ENCODE measurements around the gene TEC. TPM values are rescaled to one million over a fixed set of nuclear protein-coding genes. Genes with fewer than 3 reads are reported as not detected.

The TEC gene
- total and polyA plus RNA-seq, 2 experiments from 2014 or later = 2.9 to 3.0 TPM

DNA sequence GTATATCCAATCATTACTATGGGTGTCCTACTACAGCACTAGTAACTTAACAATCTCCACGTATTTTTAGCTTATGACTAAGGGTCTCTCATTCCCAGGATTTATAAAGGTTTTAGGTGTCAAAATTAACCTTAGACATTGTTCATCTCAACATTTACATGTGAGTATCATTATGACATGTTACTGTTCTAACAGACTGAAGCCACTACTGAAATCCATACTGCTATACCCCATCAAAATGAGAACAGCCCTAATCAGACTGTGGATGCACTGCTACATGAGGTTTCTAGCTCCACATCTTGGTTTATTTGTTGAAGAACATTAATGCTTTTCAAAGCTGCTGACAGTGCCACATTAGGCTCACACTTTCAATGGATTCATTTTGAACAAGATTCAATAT lies 100.0 kb downstream of the TEC start (continued):
- no peak for TF ChIP-seq ZNF462 (CRISPR knock-in tag; IDR thresholded peaks at IDR 0.05)
- TF ChIP-seq REST (IDR thresholded peaks at IDR 0.05; ENCODE audit: unreplicated experiment) = no peak
- no peak for TF ChIP-seq ZNF331 (CRISPR knock-in tag; IDR thresholded peaks at IDR 0.05; ENCODE audit: low read depth)

DNA sequence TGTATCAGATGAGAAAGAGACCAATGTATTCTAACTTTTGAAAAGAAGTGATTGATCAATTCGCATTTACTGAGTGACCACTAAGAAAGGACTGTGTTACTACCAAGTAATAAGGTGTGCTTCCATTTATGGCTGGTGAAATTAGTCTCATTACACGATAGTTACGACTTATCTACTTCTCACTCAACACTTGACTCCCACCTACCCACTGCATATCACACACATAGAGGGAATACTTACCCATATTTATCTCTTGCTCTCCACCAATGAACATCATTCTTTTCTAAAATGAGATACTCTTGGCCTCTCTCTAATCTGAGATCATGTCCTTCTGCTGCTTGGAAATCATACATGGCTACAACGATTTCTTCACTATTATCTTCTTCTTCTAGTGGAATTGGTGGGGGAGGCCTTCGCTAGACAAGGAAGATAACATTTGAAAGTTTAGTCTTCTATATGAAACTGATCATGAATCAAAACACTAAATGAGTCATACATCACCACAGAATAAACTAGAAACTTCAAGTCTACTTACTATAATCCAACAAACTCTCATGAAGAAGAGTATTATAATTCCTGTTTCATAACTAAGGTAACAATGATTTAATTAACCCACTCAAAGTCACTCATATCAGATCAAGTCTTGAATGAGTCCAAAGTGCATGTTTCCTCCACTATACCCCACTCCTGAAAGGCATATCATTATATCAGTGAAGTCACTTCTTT lies 101.9 kb downstream of the TEC start:
- Histone ChIP-seq H3F3A (replicated peaks; ENCODE audit: low read depth) (no peaks in the 10 kb centered on the region), H3K9me2 (ENCODE audit: insufficient read depth) (no peaks in the 10 kb centered on the region), H3K4me1 (ENCODE audit: insufficient read depth) (no peaks in the 10 kb centered on the region), H4K20me1 (replicated peaks; ENCODE audit: insufficient read depth) (no peaks in the 10 kb centered on the region), H3K4me2 (no peak overlapping the region), H3K36me3 (ENCODE audit: insufficient read depth) (no peaks in the 10 kb centered on the region), H3K27ac (ENCODE audit: low read depth) (no peak overlapping the region), H3K4me3 (no peak overlapping the region), H2AFZ (no peak overlapping the region), H3K27me3 (ENCODE audit: insufficient read depth) (no peaks in the 10 kb centered on the region), H3K79me2 (replicated peaks; ENCODE audit: insufficient read depth) (no peaks in the 10 kb centered on the region)
- ATAC-seq (no peak), DNase-seq (ENCODE audit: low spot score) (no peak)
- Mint-ChIP-seq H3K4me1 (no peaks in the 10 kb centered on the region), H3K27ac (no peak overlapping the region), H3K9me3 (no peaks in the 10 kb centered on the region), H3K27me3 (ENCODE audit: insufficient read depth, low read depth, poor library complexity) (no peaks in the 10 kb centered on the region), H3K36me3 (ENCODE audit: low read depth) (no peaks in the 10 kb centered on the region), H3K4me3 (no peak overlapping the region)
- TF ChIP-seq EZH2 (IDR thresholded peaks at IDR 0.05; ENCODE audit: low read depth, unreplicated experiment) = no peak
- TF ChIP-seq, protein P1, sequence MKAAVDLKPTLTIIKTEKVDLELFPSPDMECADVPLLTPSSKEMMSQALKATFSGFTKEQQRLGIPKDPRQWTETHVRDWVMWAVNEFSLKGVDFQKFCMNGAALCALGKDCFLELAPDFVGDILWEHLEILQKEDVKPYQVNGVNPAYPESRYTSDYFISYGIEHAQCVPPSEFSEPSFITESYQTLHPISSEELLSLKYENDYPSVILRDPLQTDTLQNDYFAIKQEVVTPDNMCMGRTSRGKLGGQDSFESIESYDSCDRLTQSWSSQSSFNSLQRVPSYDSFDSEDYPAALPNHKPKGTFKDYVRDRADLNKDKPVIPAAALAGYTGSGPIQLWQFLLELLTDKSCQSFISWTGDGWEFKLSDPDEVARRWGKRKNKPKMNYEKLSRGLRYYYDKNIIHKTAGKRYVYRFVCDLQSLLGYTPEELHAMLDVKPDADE (IDR thresholded peaks at IDR 0.05) = no peak
- TF ChIP-seq REST (IDR thresholded peaks at IDR 0.05; ENCODE audit: unreplicated experiment) = no peak
- no peak for TF ChIP-seq STAT1 (IDR thresholded peaks at IDR 0.05; ENCODE audit: unreplicated experiment)
- TF ChIP-seq ZNF114 (CRISPR knock-in tag; IDR thresholded peaks at IDR 0.05) = no peak
- no peak for TF ChIP-seq EZH2phosphoT487 (IDR thresholded peaks at IDR 0.05; ENCODE audit: unreplicated experiment)
- TF ChIP-seq POLR2AphosphoS5 (IDR thresholded peaks at IDR 0.05; ENCODE audit: low read depth) = no peak
